Measurements from ENCODE around the gene LIMS1.
"Not testable (repeated sequence)": the region's sequence is repeated elsewhere in the genome, so short reads cannot be mapped to it uniquely, and the experiment has no call there.

Gene LIMS1

GRCh38 chr2:108670282-108670681, 136.0 kb downstream of the LIMS1 start:
- DNase-seq: not testable (repeated sequence)

GRCh38 chr2:108672200-108672805, 138.0 kb downstream of the LIMS1 start:
- DNase-seq: not testable (repeated sequence)

GRCh38 chr2:108676522-108676921, 142.3 kb downstream of the LIMS1 start:
- not testable (repeated sequence) for DNase-seq

- DNase-seq: not testable (repeated sequence)
Observed at GRCh38 chr2:108677239-108677744, 143.0 kb downstream of the LIMS1 start.

DNA sequence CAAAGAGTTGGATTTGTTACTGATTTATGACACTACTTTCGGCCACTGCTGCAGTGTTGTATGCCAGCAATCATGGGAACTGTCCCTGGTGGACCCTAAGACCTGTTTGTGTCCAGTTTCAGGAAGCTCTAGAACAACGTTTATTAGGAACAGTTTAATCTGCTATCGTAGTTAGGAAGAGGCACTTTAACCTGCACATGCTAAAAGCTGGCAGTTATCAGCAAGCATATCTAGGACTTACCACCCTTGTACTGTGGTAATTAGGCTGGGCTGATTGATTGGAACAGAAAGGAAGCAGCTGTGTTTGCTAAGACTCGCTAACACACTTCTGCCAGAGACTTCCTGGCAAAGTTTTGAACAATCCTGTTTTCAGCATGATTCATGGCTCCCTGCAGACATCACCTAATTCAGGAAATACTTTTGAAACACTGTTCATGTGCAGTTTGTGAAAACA, 144.0 kb downstream of the LIMS1 start:
- peak; percentile 46 for DNase-seq

GRCh38 chr2:108680805-108681204, 146.5 kb downstream of the LIMS1 start:
- not testable (repeated sequence) for DNase-seq

- DNase-seq: peak; percentile 35
Observed at GRCh38 chr2:108688818-108689756, 154.8 kb downstream of the LIMS1 start.

GRCh38 chr2:108690001-108690400, 155.7 kb downstream of the LIMS1 start:
- DNase-seq: not testable (repeated sequence)

DNA sequence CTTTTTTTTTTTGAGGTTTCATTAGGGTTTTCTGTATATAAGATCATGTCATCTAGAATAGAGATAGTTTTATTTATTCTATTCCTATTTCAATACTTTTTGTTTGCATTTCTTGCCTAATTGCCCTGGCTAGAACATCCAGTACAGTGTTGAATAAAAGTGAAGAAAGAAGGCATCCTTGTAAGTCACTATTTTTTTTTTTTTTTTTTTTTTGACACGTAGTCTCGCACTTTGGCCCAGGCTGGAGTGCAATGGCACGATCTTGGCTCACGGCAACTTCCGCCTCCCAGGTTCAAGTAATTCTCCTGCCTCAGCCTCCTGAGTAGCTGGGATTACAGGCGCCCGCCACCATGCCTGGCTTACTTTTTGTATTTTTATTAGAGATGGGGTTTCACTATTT, 157.2 kb downstream of the LIMS1 start:
- no peak for DNase-seq

DNA sequence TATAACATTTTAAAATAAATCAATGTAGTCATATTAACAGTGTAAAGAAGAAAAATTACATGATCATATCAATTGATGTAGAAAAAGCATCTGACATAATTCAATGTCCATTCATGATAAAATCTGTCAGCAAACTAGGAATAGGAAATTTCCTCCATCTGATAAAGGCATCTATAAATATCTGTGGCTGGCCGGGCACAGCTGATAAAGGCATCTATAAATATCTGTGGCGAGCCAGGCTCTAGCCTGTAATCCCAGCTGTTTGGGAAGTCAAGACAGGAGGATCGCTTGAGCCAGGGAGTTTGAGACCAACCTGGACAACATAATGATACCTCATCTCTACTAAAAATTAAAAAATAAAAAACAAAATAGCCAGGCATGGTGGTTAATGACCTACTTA, 166.9 kb downstream of the LIMS1 start:
- peak; percentile 6 for DNase-seq

DNA sequence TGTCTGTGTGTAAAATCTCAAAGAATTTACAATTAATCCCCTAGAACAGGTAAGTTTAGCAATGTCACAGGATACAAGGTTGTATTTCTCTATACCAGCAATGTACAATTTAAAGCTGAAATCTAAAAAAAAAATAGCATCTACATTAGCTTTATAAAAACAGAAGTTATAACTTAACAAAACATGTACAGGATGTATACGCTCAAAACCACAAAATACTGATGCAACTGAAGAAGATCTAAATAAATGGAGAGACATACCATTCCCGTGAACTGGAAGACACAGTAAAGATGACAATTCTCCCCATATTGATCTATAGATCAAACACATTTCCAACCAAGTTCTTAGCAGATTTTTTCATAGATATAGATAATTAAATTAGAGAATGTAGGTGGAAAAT, 167.5 kb downstream of the LIMS1 start:
- DNase-seq: no peak

- DNase-seq: no peak
Observed at GRCh38 chr2:108704871-108705270, 170.6 kb downstream of the LIMS1 start.

- no peak for DNase-seq
Observed at GRCh38 chr2:108707300-108707699, 173.0 kb downstream of the LIMS1 start.

DNA sequence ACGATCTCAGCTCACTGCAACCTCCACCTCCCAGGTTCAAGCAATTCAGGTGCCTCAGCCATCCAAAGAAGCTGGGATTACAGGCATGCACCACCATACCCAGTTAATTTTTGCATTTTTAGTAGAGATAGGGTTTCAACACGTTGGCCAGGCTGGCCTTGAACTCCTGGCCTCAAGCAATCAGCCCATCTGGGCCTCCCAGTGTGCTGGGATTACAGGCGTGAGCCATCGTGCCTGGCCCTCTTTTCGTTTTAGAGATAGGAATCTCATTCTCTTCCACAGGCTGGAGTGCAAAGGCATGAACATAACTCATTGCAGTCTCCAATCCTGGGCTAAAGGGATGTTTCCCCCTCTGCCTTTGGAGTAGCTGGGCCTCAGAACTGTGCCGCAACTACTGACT, 182.7 kb downstream of the LIMS1 start:
- DNase-seq: not testable (repeated sequence)

DNA sequence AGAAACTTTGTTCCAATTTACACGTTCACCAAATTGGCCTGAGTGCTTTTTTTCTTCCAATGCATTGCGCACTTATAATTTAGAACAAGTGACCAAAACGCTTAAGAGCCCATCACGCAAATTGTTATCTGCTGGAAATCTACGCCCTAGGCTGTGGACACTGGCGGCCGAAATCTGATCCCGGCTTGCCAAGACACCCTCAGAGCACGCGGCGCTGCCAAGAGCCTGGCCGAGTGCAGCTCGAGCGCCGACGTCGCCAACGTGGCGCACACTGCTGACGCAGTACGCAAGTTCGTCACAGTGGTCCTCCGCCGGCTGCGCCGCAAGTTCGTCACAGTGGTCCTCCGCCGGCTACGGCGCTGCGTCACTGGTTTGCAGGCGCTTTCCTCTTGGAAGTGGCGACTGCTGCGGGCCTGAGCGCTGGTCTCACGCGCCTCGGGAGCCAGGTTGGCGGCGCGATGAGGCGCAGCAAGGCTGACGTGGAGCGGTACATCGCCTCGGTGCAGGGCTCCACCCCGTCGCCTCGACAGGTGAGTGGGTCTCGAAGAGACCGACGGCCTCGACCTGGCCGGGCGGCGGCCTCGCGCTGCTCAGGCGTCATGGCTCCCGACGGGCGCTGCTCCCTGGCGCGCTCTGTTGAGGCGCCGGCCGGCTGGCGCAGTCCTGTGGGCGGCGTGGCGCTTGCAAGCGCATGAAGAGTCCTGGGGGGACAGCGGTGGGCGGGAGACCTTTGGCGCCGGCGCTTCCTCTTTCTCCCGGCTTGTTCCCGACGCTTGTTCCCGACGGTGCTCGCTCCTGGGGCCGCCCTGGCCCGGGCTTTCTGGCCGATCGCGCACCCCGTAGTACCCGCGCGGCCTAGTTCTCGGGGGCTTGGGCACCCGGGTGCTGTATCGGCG, 185.1 kb downstream of the LIMS1 start, which contains the start of gene RANBP2:
TSS of gene RANBP2 (plus strand) at position 334 of the 896 bp plus-strand sequence. CDS start at position 459, 125 bp downstream.
- peak; percentile 97 for DNase-seq

DNA sequence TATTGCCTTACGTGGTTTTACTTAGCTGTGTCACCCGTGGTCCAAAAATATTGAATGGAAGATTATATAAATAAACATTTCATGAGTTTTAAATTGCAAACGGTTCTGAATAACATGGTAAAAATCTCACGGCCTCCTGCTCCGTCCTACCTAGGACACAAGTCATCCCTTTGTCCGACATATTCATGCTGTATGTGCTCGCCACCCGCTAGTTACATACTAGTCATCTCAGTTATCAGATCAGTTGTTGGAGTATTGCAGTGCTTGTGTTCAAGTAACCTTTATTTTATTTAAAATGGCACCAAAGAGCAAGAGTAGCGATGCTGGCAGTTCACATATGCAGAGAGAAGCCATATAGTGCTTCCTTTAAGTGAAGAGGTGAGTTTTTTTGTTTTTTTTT, 191.8 kb downstream of the LIMS1 start:
- DNase-seq: not testable (repeated sequence)

DNA sequence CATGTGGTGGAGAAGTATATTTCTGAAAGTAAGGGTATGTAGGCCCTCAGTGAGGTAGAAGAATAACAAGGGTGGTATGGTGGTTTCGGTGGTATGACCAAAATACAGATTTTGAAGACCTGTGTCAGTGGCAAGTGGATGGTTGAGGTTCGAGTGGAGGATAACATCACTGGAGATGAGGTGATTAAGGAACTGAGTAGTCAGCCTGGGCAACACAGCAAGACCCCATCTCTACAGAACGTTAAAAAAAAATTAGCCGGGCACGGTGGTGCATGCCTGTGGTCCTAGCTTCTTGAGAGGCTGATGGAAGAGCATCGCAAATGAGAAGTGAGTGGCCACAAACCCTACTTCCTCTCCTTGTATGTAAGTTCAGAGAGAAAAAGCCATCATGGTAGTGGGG, 200.4 kb downstream of the LIMS1 start:
- peak; percentile 4 for DNase-seq
